Kidney (tissue), 22 donors: ENCODE results near the gene ZBTB26. TPM values are rescaled to one million over a fixed set of nuclear protein-coding genes. Genes with fewer than 3 reads are reported as not detected.

ENCODE experiments used
- DNase-seq, 5 donors: peaks; one replicate each; pipeline ENCODE4 v3.0.0-alpha.2; 2013 to 2020
- FAIRE-seq: peaks from 2 replicates; lab custom pipeline; 2012; peaks lifted over from hg19 to GRCh38; lab: Jason Lieb, UNC
- H3K27ac ChIP-seq, 2 donors: one replicate each; pipeline ENCODE4 v1.7.0; 2013; ENCODE audit warnings: low read depth in 2 of 2, low read length in 2 of 2, inconsistent platforms in 1 of 2
- H3K27me3 ChIP-seq: one replicate; pipeline ENCODE4 v1.7.1; 2013; ENCODE audit warnings: low read length, inconsistent platforms; ENCODE audit not compliant: control insufficient read depth, insufficient read depth
- H3K36me3 ChIP-seq, 3 donors: one replicate each; pipeline versions ENCODE4 v1.7.0 to v1.7.1; 2013; ENCODE audit warnings: low read length in 3 of 3, control low read depth in 1 of 3, inconsistent platforms in 1 of 3; ENCODE audit not compliant: insufficient read depth in 3 of 3, control insufficient read depth in 2 of 3
- H3K4me1 ChIP-seq, 3 donors: one replicate each; pipeline versions ENCODE4 v1.7.0 to v1.7.1; 2013; ENCODE audit warnings: low read length in 3 of 3, inconsistent platforms in 1 of 3, low read depth in 1 of 3; ENCODE audit not compliant: control insufficient read depth in 2 of 3, insufficient read depth in 2 of 3
- H3K4me3 ChIP-seq, 3 donors: one replicate each; pipeline versions ENCODE4 v1.7.0 to v1.8.1; 2013; ENCODE audit warnings: low read length in 3 of 3, control low read depth in 1 of 3, inconsistent platforms in 1 of 3
- H3K9ac ChIP-seq, 3 donors: one replicate each; pipeline versions ENCODE4 v1.7.0 to v1.7.1; 2013; ENCODE audit warnings: low read length in 3 of 3, control low read depth in 1 of 3, inconsistent platforms in 1 of 3
- H3K9me3 ChIP-seq, 3 donors: one replicate each; pipeline versions ENCODE4 v1.7.0 to v1.7.1; 2013; ENCODE audit warnings: low read length in 3 of 3, control low read depth in 1 of 3, inconsistent platforms in 1 of 3; ENCODE audit not compliant: control insufficient read depth in 2 of 3, insufficient read depth in 1 of 3
- intact Hi-C: fragments of 100-400 bp; cut with DNase I; formaldehyde crosslinking; loops from one replicate; pipeline ENCODE4 v1.11.1; 2022
- long read RNA-seq, 10 donors: library from polyadenylated mRNA in 1 of 10; unstranded in 1 of 10; transcript quantifications; one replicate each; pipeline ENCODE4 v2.0.0 and lab custom pipeline, GENCODE V29; 2021 to 2026
- polyA plus RNA-seq: library from polyadenylated mRNA; stranded (reverse); fragments of 350-450 nt; fragmentation: Illumina TruSeq; extraction: RNeasy Lipid Tissue Mini Kit (QIAGEN cat#74804); gene quantifications from one replicate; pipeline ENCODE4 v1.2.3, GENCODE V29; 2014; ENCODE audit warnings: low read depth, low replicate concordance; ENCODE audit not compliant: insufficient read depth
- total RNA-seq: library from RNA; stranded (reverse); fragmentation: NEBNext Ultra II Directional; extraction: Animal tissue kit (Norgen Biotek cat#: 25700); gene quantifications from one replicate; pipeline ENCODE4 v1.2.1, GENCODE V29; 2021
- TF ChIP-seq, protein P1 (sequence below): IDR thresholded peaks from 3 replicates; pipeline ENCODE4 v1.5.1; 2012; ENCODE audit warnings: mild to moderate bottlenecking, moderate library complexity, borderline replicate concordance; ENCODE audit not compliant: insufficient read depth; ENCODE audit errors: extremely low read depth
- donor health status: control.
- donor health status: control.
- donor health status: control.
- donor health status: control.
- donor health status: control.
- donor health status: DM: yes; HTN: yes; CAD: no.
- donor health status: Normal renal cell carcinoma (clear cell type).

Gene ZBTB26
- total RNA-seq (8.2 TPM), polyA plus RNA-seq (3.4 TPM)
- long read RNA-seq, donor 1, full-length matches to known transcripts = 8 of 8 reads
- long read RNA-seq, donor 1, partial matches to known transcripts = 0 of 8 reads
- long read RNA-seq, donor 1, other reads (novel, unspliced or antisense) = 0 of 8 reads
- long read RNA-seq, donor 2, full-length matches to known transcripts = 4 of 4 reads
- long read RNA-seq, donor 2, partial matches to known transcripts = 0 of 4 reads
- long read RNA-seq, donor 2, other reads (novel, unspliced or antisense) = 0 of 4 reads
- long read RNA-seq, donor 3 = 0 reads
- long read RNA-seq, donor 4, full-length matches to known transcripts = 1 of 1 reads
- long read RNA-seq, donor 4, partial matches to known transcripts = 0 of 1 reads
- long read RNA-seq, donor 4, other reads (novel, unspliced or antisense) = 0 of 1 reads
- long read RNA-seq, donor 5 = 0 reads
- long read RNA-seq, donor 6, full-length matches to known transcripts = 2 of 2 reads
- long read RNA-seq, donor 6, partial matches to known transcripts = 0 of 2 reads
- long read RNA-seq, donor 6, other reads (novel, unspliced or antisense) = 0 of 2 reads
- long read RNA-seq, donor 7, full-length matches to known transcripts = 3 of 5 reads
- long read RNA-seq, donor 7, partial matches to known transcripts = 0 of 5 reads
- long read RNA-seq, donor 7, other reads (novel, unspliced or antisense) = 2 of 5 reads
- long read RNA-seq, donor 8, full-length matches to known transcripts = 2 of 2 reads
- long read RNA-seq, donor 8, partial matches to known transcripts = 0 of 2 reads
- long read RNA-seq, donor 8, other reads (novel, unspliced or antisense) = 0 of 2 reads
- long read RNA-seq, donor 9 = 0 reads
- long read RNA-seq, donor 10, full-length matches to known transcripts = 2 of 2 reads
- long read RNA-seq, donor 10, partial matches to known transcripts = 0 of 2 reads
- long read RNA-seq, donor 10, other reads (novel, unspliced or antisense) = 0 of 2 reads

DNA sequence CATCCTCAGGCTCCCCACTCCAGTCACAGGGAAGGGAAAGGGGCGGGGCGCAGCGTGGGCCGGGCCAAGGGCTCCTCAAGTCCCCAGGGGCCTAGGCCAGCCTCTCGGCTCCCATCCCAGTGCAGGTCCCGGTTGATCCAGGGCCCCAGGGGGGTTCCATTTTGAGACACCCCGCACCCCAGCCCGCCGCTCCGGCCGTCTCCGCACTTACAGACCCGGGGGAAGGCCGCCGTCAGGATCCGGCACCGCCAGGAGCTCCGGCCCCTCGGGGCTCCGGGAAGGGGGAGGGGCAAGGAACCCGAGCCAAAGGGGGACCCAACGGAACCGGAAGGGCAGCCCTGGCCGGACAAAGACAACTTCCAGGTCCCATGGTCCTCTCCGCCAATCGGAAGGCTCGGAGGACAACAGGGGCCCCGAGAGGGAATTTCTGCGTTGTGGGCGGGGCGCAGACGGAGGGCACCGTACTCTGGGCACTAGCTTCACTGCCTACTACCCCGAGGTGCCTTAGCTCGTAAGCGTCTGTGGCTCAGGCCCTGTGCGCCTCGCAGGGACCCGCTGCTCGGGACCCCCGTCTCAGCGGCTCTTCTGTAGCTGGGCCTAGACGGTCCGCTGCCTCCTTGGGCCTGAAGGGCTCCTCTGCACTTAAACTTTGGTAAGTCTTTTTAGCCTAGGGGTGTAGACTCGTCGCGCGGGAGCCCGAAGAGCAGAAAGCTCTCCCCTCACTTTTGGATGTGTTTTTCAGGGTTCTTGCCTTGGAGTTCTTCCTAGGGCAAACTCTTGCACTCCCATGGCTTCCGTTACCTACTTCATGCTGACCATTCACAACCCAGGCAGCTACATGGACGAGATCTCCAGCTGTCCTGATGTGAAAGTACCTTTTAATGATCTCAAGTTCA, at the start of gene ZBTB26:
Gene ZBTB26, minus strand, starts transcription at position 287 of the 896 bp plus-strand sequence. CDS start 11,578 bp downstream, outside the sequence.
- Histone ChIP-seq H3K4me3 (peak within 1 kb of the TSS; percentile 82 to 99 (median 97)), H3K9me3 (no peaks in the 10 kb centered on the region), H3K27ac (peak within 1 kb of the TSS; percentile 37 to 74), H3K9ac (peak within 1 kb of the TSS; percentile 72 to 97 (median 77)), H3K27me3 (no peaks in the 10 kb centered on the region), H3K4me1 (peaks cover 0 to 9% (median 8%) of the 10 kb centered on the region in 3 donors), H3K36me3 (peaks cover under 1 to 3% (median 2%) of the 10 kb centered on the region in 3 donors)
- TF ChIP-seq, protein P1, sequence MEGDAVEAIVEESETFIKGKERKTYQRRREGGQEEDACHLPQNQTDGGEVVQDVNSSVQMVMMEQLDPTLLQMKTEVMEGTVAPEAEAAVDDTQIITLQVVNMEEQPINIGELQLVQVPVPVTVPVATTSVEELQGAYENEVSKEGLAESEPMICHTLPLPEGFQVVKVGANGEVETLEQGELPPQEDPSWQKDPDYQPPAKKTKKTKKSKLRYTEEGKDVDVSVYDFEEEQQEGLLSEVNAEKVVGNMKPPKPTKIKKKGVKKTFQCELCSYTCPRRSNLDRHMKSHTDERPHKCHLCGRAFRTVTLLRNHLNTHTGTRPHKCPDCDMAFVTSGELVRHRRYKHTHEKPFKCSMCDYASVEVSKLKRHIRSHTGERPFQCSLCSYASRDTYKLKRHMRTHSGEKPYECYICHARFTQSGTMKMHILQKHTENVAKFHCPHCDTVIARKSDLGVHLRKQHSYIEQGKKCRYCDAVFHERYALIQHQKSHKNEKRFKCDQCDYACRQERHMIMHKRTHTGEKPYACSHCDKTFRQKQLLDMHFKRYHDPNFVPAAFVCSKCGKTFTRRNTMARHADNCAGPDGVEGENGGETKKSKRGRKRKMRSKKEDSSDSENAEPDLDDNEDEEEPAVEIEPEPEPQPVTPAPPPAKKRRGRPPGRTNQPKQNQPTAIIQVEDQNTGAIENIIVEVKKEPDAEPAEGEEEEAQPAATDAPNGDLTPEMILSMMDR = no peak
- intact Hi-C loops = no loop called here
- FAIRE-seq = peak; percentile 41
- DNase-seq = peak; percentile 96 to 98 (median 98)

DNA sequence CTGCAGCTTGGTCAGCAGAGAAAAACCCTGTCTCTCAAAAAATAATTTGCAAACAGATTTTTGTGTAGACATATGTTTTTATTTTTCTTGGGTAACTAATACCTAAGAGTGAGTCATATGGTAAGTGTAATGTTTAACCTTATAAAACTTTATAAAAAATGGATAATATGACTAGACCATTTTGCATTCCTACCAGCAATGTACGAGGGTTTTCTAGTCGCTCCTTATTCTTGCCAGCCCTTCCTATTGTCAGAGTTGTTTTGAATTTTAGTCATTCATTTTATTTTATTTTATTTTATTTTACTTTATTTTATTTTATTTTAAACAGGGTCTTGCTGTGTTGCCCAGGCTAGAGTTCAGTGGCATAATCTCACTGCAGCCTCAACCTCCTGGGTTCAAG, 47.3 kb upstream of the ZBTB26 start:
- FAIRE-seq = no peak
- intact Hi-C loops = no loop called here

GRCh38 chr9:122975196-122975595, 43.9 kb upstream of the ZBTB26 start:
- peaks cover 0 to 4% (median 0%) of the 10 kb centered on the region in 3 donors for H3K4me1 ChIP-seq
- no peak overlapping the region for H3K4me3 ChIP-seq
- FAIRE-seq (no peak), DNase-seq (no peak)
- TF ChIP-seq, protein P1 = no peak
- peak overlapping the region; percentile 53 to 64 for H3K27ac ChIP-seq
- H3K9ac ChIP-seq = no peak overlapping the region
- H3K9me3 ChIP-seq = no peaks in the 10 kb centered on the region
- intact Hi-C loops = no loop called here
- no peaks in the 10 kb centered on the region for H3K27me3 ChIP-seq
- peaks cover 0 to 6% (median 0%) of the 10 kb centered on the region in 3 donors for H3K36me3 ChIP-seq

More for the DNA sequence above, 47.3 kb upstream of the ZBTB26 start:
- no peak for DNase-seq
- Histone ChIP-seq H3K9me3 (no peaks in the 10 kb centered on the region), H3K4me3 (no peak overlapping the region), H3K27me3 (no peaks in the 10 kb centered on the region), H3K9ac (no peak overlapping the region), H3K27ac (no peak overlapping the region), H3K36me3 (no peaks in the 10 kb centered on the region), H3K4me1 (peaks cover 0 to 4% (median 0%) of the 10 kb centered on the region in 3 donors)
- TF ChIP-seq, protein P1 = no peak
